Breast epithelium (tissue), 3 donors: ENCODE results near the gene P2RX6.

Source experiments
- POLR2A ChIP-seq: fragments of 450-650 bp; IDR thresholded peaks from one replicate; pipeline ENCODE4 v1.6.1; 2016; ENCODE audit warnings: antibody characterized with exemption, mild to moderate bottlenecking, moderate library complexity
- TF ChIP-seq, protein P1 (sequence below), 3 donors: fragments of 450-650 bp; IDR thresholded peaks; one replicate each; pipeline ENCODE4 v1.5.1; 2016 to 2017; ENCODE audit warnings: antibody characterized with exemption in 3 of 3, mild to moderate bottlenecking in 3 of 3, moderate library complexity in 3 of 3

DNA sequence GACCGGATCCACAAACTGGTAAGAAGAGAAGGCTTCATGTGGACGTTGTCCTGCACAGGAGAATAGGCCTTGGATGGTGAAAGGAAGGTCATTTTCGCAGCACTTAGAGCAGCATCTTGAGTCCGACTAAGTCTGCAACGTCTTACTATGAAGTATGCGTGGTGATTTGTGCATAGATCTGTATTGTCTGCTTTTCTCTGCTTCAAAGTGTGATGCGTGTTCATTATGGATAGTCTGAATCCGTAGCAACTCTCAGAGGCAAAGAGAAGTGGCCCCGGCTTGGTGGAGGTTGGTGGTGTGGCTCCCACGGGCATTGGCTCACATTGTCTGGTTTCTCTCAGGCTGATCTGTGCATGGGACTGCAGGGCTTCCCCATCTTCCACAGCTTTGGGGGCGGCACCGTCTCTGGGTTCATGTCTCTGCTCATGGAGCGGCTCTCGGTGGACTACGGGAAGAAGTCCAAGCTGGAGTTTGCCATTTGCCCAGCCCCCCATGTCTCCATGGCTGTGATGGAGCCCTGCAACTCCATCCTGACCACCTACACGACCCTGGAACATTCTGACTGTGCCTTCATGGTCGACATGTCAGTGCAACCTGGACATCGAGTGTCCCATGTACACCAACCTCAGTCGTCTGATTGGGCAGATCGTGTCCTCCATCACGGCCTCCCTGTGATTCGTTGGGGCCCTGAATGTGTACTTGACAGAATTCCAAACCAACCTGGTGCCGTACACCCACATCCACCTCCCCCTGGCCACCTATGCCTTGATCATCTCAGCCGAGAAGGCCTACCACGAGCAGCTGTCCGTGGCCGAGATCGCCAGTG lies 52.3 kb downstream of the P2RX6 start:
- no peak for TF ChIP-seq POLR2A
- TF ChIP-seq, protein P1, sequence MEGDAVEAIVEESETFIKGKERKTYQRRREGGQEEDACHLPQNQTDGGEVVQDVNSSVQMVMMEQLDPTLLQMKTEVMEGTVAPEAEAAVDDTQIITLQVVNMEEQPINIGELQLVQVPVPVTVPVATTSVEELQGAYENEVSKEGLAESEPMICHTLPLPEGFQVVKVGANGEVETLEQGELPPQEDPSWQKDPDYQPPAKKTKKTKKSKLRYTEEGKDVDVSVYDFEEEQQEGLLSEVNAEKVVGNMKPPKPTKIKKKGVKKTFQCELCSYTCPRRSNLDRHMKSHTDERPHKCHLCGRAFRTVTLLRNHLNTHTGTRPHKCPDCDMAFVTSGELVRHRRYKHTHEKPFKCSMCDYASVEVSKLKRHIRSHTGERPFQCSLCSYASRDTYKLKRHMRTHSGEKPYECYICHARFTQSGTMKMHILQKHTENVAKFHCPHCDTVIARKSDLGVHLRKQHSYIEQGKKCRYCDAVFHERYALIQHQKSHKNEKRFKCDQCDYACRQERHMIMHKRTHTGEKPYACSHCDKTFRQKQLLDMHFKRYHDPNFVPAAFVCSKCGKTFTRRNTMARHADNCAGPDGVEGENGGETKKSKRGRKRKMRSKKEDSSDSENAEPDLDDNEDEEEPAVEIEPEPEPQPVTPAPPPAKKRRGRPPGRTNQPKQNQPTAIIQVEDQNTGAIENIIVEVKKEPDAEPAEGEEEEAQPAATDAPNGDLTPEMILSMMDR (IDR thresholded peaks at IDR 0.05) = no peak
